SK-N-SH (cell line): ENCODE measurements around the gene RIN2.

ENCODE experiments used
- CTCF ChIP-seq: fragments of 200-600 bp; sonication (generic); IDR thresholded peaks from 2 replicates; pipeline ENCODE4 v1.6.1; 2017; ENCODE audit warnings: antibody characterized with exemption, mild to moderate bottlenecking, moderate library complexity
- FOSL2 ChIP-seq: IDR thresholded peaks from 2 replicates; pipeline ENCODE4 v1.4.0; 2012; ENCODE audit warnings: low read depth, mild to moderate bottlenecking, moderate library complexity, borderline replicate concordance
- JUND ChIP-seq: IDR thresholded peaks from 2 replicates; pipeline ENCODE4 v1.4.0; 2012
- USF2 ChIP-seq: fragments of 150-350 bp; IDR thresholded peaks from 2 replicates; pipeline ENCODE4 v1.6.1; 2017; ENCODE audit warnings: antibody characterized with exemption, low read length, low read depth, borderline replicate concordance
- YY1 ChIP-seq: IDR thresholded peaks from 2 replicates; pipeline ENCODE4 v1.4.0; 2012; ENCODE audit warnings: low read depth, mild to moderate bottlenecking

GRCh38 chr20:19735446-19735845, 22.6 kb upstream of the RIN2 start:
- TF ChIP-seq USF2, result no peak
- TF ChIP-seq CTCF, result no peak
- no peak for TF ChIP-seq YY1
- TF ChIP-seq FOSL2, result peak; percentile 85
- peak; percentile 76 for TF ChIP-seq JUND
